WTC11 (cell line): Measurements from ENCODE around the gene CYTH3. TPM values are rescaled to one million over a fixed set of nuclear protein-coding genes. Genes with fewer than 3 reads are reported as not detected.

Source experiments
- ATAC-seq: fragments of 200-7000 bp; cut with Tn5 transposase; 2 replicates; pipeline ENCODE4 v1.10.0; 2021; ENCODE audit warnings: mild to moderate bottlenecking, moderate library complexity
- CTCF ChIA-PET: fragments of 300-600 bp; sonication (Branson Sonifier 250); formaldehyde crosslinking; loops from one replicate; lab custom pipeline; 2021; ENCODE audit warnings: antibody characterized with exemption; lab: Charles Lee
- POLR2A ChIA-PET: fragments of 350-600 bp; sonication (Branson Sonifier 250); formaldehyde crosslinking; loops from one replicate; lab custom pipeline; 2021; ENCODE audit warnings: antibody characterized with exemption; lab: Charles Lee
- DNase-seq: peaks from one replicate; pipeline ENCODE4 v3.0.0; 2021; ENCODE audit warnings: low spot score
- H3K27ac Mint-ChIP-seq: 2 replicates; pipeline ENCODE4 v1.8.0; 2021; ENCODE audit warnings: mixed read lengths
- H3K27me3 Mint-ChIP-seq: 2 replicates; pipeline ENCODE4 v1.8.0; 2021; ENCODE audit warnings: low read depth, mild to moderate bottlenecking, moderate library complexity, mixed read lengths
- H3K36me3 Mint-ChIP-seq: 2 replicates; pipeline ENCODE4 v1.8.0; 2021; ENCODE audit warnings: mixed read lengths
- H3K4me1 Mint-ChIP-seq: 2 replicates; pipeline ENCODE4 v1.8.0; 2022; ENCODE audit warnings: mixed read lengths
- H3K4me3 Mint-ChIP-seq: 2 replicates; pipeline ENCODE4 v1.8.0; 2021; ENCODE audit warnings: mild to moderate bottlenecking, moderate library complexity, mixed read lengths
- H3K9me3 Mint-ChIP-seq: 2 replicates; pipeline ENCODE4 v1.8.0; 2021; ENCODE audit warnings: mixed read lengths
- CREM ChIP-seq: sonication (generic); formaldehyde crosslinking; IDR thresholded peaks from 2 replicates; pipeline ENCODE4 v1.8.1; 2022; ENCODE audit warnings: mild to moderate bottlenecking, missing genetic modification reagents, moderate library complexity
- E2F1 ChIP-seq: sonication (generic); formaldehyde crosslinking; IDR thresholded peaks from 2 replicates; pipeline ENCODE4 v1.8.0; 2022; ENCODE audit warnings: mild to moderate bottlenecking, missing genetic modification reagents
- E2F4 ChIP-seq: sonication (generic); formaldehyde crosslinking; IDR thresholded peaks from 2 replicates; pipeline ENCODE4 v1.8.1; 2022; ENCODE audit warnings: low read depth, mild to moderate bottlenecking, moderate library complexity, missing genetic modification reagents, borderline replicate concordance
- E2F5 ChIP-seq: sonication (generic); formaldehyde crosslinking; IDR thresholded peaks from 2 replicates; pipeline ENCODE4 v1.8.1; 2022; ENCODE audit warnings: mild to moderate bottlenecking, moderate library complexity, missing genetic modification reagents
- ESRRA ChIP-seq: sonication (generic); formaldehyde crosslinking; IDR thresholded peaks from 2 replicates; pipeline ENCODE4 v1.8.1; 2022; ENCODE audit warnings: mild to moderate bottlenecking, missing genetic modification reagents, borderline replicate concordance
- ETV6 ChIP-seq: sonication (generic); formaldehyde crosslinking; IDR thresholded peaks from 2 replicates; pipeline ENCODE4 v1.8.1; 2022; ENCODE audit warnings: mild to moderate bottlenecking, missing genetic modification reagents
- FOXJ3 ChIP-seq: sonication (generic); formaldehyde crosslinking; IDR thresholded peaks from 2 replicates; pipeline ENCODE4 v1.9.0; 2021; ENCODE audit warnings: missing genetic modification reagents, mild to moderate bottlenecking, borderline replicate concordance
- FOXP4 ChIP-seq: sonication (generic); formaldehyde crosslinking; IDR thresholded peaks from 2 replicates; pipeline ENCODE4 v1.8.0; 2022; ENCODE audit warnings: mild to moderate bottlenecking, missing genetic modification reagents
- GRHL2 ChIP-seq: fragments of 250-450 bp; sonication (Bioruptor Pico); IDR thresholded peaks from 2 replicates; pipeline ENCODE4 v1.8.0; 2022; ENCODE audit warnings: mild to moderate bottlenecking, moderate library complexity; ENCODE audit not compliant: insufficient replicate concordance, severe bottlenecking
- HMGA2 ChIP-seq: fragments of 250-450 bp; sonication (Bioruptor Pico); IDR thresholded peaks from 2 replicates; pipeline ENCODE4 v1.4.0; 2021; ENCODE audit warnings: mild to moderate bottlenecking, moderate library complexity
- JAZF1 ChIP-seq: fragments of 250-450 bp; sonication (Bioruptor Pico); IDR thresholded peaks from 2 replicates; pipeline ENCODE4 v1.9.0; 2021; ENCODE audit warnings: moderate library complexity, mild to moderate bottlenecking, inconsistent platforms
- NFE2L1 ChIP-seq: sonication (generic); formaldehyde crosslinking; IDR thresholded peaks from 2 replicates; pipeline ENCODE4 v1.8.1; 2023; ENCODE audit warnings: missing genetic modification reagents
- NR1H2 ChIP-seq: sonication (generic); formaldehyde crosslinking; IDR thresholded peaks from 2 replicates; pipeline ENCODE4 v1.9.0; 2021; ENCODE audit warnings: mild to moderate bottlenecking, moderate library complexity, missing genetic modification reagents
- OVOL2 ChIP-seq: fragments of 250-450 bp; sonication (Bioruptor Pico); IDR thresholded peaks from 2 replicates; pipeline ENCODE4 v1.9.0; 2021; ENCODE audit warnings: mild to moderate bottlenecking, borderline replicate concordance
- PRRX2 ChIP-seq: fragments of 250-450 bp; sonication (Bioruptor Pico); IDR thresholded peaks from 2 replicates; pipeline ENCODE4 v1.8.0; 2021; ENCODE audit warnings: mild to moderate bottlenecking
- SMAD3 ChIP-seq: sonication (generic); formaldehyde crosslinking; IDR thresholded peaks from 2 replicates; pipeline ENCODE4 v1.8.0; 2022; ENCODE audit warnings: missing genetic modification reagents, mild to moderate bottlenecking, borderline replicate concordance
- STAT6 ChIP-seq: sonication (generic); formaldehyde crosslinking; conservative IDR thresholded peaks from 2 replicates; pipeline ENCODE4 v1.8.1; 2023; ENCODE audit warnings: mild to moderate bottlenecking, low read depth, missing genetic modification reagents, moderate library complexity
- TEAD1 ChIP-seq: sonication (generic); formaldehyde crosslinking; IDR thresholded peaks from 2 replicates; pipeline ENCODE4 v1.8.0; 2022; ENCODE audit warnings: mild to moderate bottlenecking, missing genetic modification reagents
- TEAD4 ChIP-seq: sonication (generic); formaldehyde crosslinking; IDR thresholded peaks from 2 replicates; pipeline ENCODE4 v1.8.0; 2022; ENCODE audit warnings: mild to moderate bottlenecking, missing genetic modification reagents
- ZMAT4 ChIP-seq: fragments of 250-450 bp; sonication (Bioruptor Pico); IDR thresholded peaks from 2 replicates; pipeline ENCODE4 v1.9.0; 2021; ENCODE audit warnings: mild to moderate bottlenecking
- ZNF219 ChIP-seq: sonication (generic); formaldehyde crosslinking; IDR thresholded peaks from 2 replicates; pipeline ENCODE4 v1.8.0; 2023; ENCODE audit warnings: missing genetic modification reagents, mild to moderate bottlenecking, borderline replicate concordance
- ZNF263 ChIP-seq: sonication (generic); formaldehyde crosslinking; IDR thresholded peaks from 2 replicates; pipeline ENCODE4 v1.8.1; 2022; ENCODE audit warnings: low read depth, mild to moderate bottlenecking, moderate library complexity, missing genetic modification reagents
- ZNF425 ChIP-seq: fragments of 250-450 bp; sonication (Bioruptor Pico); conservative IDR thresholded peaks from 2 replicates; pipeline ENCODE4 v1.9.0; 2021; ENCODE audit warnings: mild to moderate bottlenecking
- ZNF512 ChIP-seq: sonication (generic); formaldehyde crosslinking; IDR thresholded peaks from 2 replicates; pipeline ENCODE4 v1.8.1; 2022; ENCODE audit warnings: missing genetic modification reagents, borderline replicate concordance
- ZNF671 ChIP-seq: fragments of 250-450 bp; sonication (Bioruptor Pico); IDR thresholded peaks from 2 replicates; pipeline ENCODE4 v1.8.0; 2021; ENCODE audit warnings: mild to moderate bottlenecking
- total RNA-seq: library from RNA; stranded (reverse); gene quantifications from 3 replicates; pipeline ENCODE4 v1.2.3, GENCODE V29; 2021

The CYTH3 gene
- total RNA-seq, 1 experiment from 2014 or later: 13.2 TPM

GRCh38 chr7:6232116-6232515 lies 40.3 kb downstream of the CYTH3 start:
- no peak overlapping the region for H3K4me3 Mint-ChIP-seq
- H3K27me3 Mint-ChIP-seq: no peaks in the 10 kb centered on the region
- ChIA-PET POLR2A (no interaction called here), CTCF (interaction anchor here (1.0 kb wide), 1 partner anchor 72 kb away, joined by 4 read pairs; no protein-coding TSS in a partner anchor)
- H3K36me3 Mint-ChIP-seq: no peaks in the 10 kb centered on the region
- TF ChIP-seq TEAD1: no peak
- TF ChIP-seq ESRRA: no peak
- TF ChIP-seq FOXP4 (CRISPR knock-in tag): no peak
- no peak for TF ChIP-seq TEAD4
- TF ChIP-seq ZNF263 (CRISPR knock-in tag): no peak
- TF ChIP-seq PRRX2 (CRISPR knock-in tag): no peak
- TF ChIP-seq ETV6 (CRISPR knock-in tag): no peak
- no peak for TF ChIP-seq OVOL2 (CRISPR knock-in tag)
- TF ChIP-seq NR1H2: no peak
- TF ChIP-seq SMAD3 (CRISPR knock-in tag): no peak
- no peak for TF ChIP-seq ZMAT4 (CRISPR knock-in tag)
- TF ChIP-seq E2F4 (CRISPR knock-in tag): no peak
- no peak for TF ChIP-seq ZNF219 (CRISPR knock-in tag)
- no peak for TF ChIP-seq E2F5 (CRISPR knock-in tag)
- no peak for TF ChIP-seq FOXJ3 (CRISPR knock-in tag)
- no peak for TF ChIP-seq NFE2L1
- no peak for TF ChIP-seq STAT6 (CRISPR knock-in tag)
- DNase-seq (no peak), ATAC-seq (no peak)
- no peaks in the 10 kb centered on the region for H3K9me3 Mint-ChIP-seq
- no peak overlapping the region for H3K27ac Mint-ChIP-seq
- peaks cover 35% of the 10 kb centered on the region for H3K4me1 Mint-ChIP-seq

- DNase-seq: no peak
- H3K9me3 Mint-ChIP-seq: no peaks in the 10 kb centered on the region; the same call in 1 of the 2 replicates
- CTCF ChIA-PET: interaction anchor here (1.0 kb wide), 1 partner anchor 71 kb away, joined by 4 read pairs; no protein-coding TSS in a partner anchor
- POLR2A ChIA-PET: no interaction called here
- ATAC-seq: peak; percentile 44; the same call in 1 of the 2 replicates
- no peaks in the 10 kb centered on the region for H3K36me3 Mint-ChIP-seq
- no peak overlapping the region for H3K4me3 Mint-ChIP-seq
- peaks cover 35% of the 10 kb centered on the region for H3K4me1 Mint-ChIP-seq
- H3K27ac Mint-ChIP-seq: peak overlapping the region; percentile 13; the same call in 1 of the 2 replicates
- H3K27me3 Mint-ChIP-seq: no peaks in the 10 kb centered on the region
- no peak for TF ChIP-seq ZNF512 (CRISPR knock-in tag)
- no peak for TF ChIP-seq JAZF1 (CRISPR knock-in tag)
- no peak for TF ChIP-seq ZNF671 (CRISPR knock-in tag)
- TF ChIP-seq E2F1 (CRISPR knock-in tag): no peak
- TF ChIP-seq GRHL2 (CRISPR knock-in tag): no peak
- TF ChIP-seq CREM (CRISPR knock-in tag): no peak
- TF ChIP-seq ZNF425 (CRISPR knock-in tag): no peak
- no peak for TF ChIP-seq HMGA2 (CRISPR knock-in tag)
Observed at GRCh38 chr7:6231184-6231583, 41.2 kb downstream of the CYTH3 start.
